Measurements from ENCODE around the gene ISCU. TPM values are rescaled to one million over a fixed set of nuclear protein-coding genes. Genes with fewer than 3 reads are reported as not detected.

Gene ISCU
- total and polyA plus RNA-seq, 2 of the 8 experiments (the other 6 are each of a cell fraction or from before 2014, with no cell fraction given), result 72.1 to 78.1 TPM

- Histone ChIP-seq H3K79me2 (ENCODE audit: control insufficient read depth in 1 of 2, insufficient read depth in 2 of 2, low read length in 2 of 2) (peaks cover 44 to 75% of the 10 kb centered on the region in 2 experiments), H2BK20ac (ENCODE audit: low read length) (no peak overlapping the region), H3K4me1 (replicated peaks in 1 of 4; ENCODE audit: control insufficient read depth in 3 of 4, insufficient read depth in 4 of 4, low read length in 3 of 4) (peaks cover 0 to 4% (median 0%) of the 10 kb centered on the region in 4 experiments; a peak in 1 of 7 replicates), H3K9ac (replicated peaks in 1 of 4; ENCODE audit: extremely low read depth in 1 of 4, low read depth in 3 of 4, low read length in 3 of 4) (peak overlapping the region in 3 of 4 experiments; percentile 65 to 100 (median 100); a peak in 4 of 7 replicates), H2BK12ac (ENCODE audit: low read depth, low read length) (0 out of 2 replicates have a peak overlapping the region, but pooled peaks have one; percentile 32), H3K4me3 (ENCODE audit: extremely low read depth in 1 of 4, insufficient read depth in 2 of 4, low read depth in 3 of 4, low read length in 4 of 4) (peak overlapping the region; percentile 84 to 100 (median 94); a peak in 7 of 8 replicates), H3K4ac (replicated peaks; ENCODE audit: insufficient read length, low read depth, low read length) (no peak overlapping the region), H3K18ac (ENCODE audit: extremely low read depth, low read length) (no peak overlapping the region), H2BK120ac (replicated peaks; ENCODE audit: low read depth, low read length) (no peak overlapping the region), H4K8ac (ENCODE audit: extremely low read depth, insufficient read depth, low read length) (no peak overlapping the region; the same call in 1 of the 2 replicates), H3K23ac (ENCODE audit: insufficient read length) (no peak overlapping the region), H2AFZ (ENCODE audit: low read length) (no peak overlapping the region), H3K23me2 (ENCODE audit: low read depth, low read length) (peaks cover 20% of the 10 kb centered on the region), H4K91ac (replicated peaks; ENCODE audit: insufficient read length, low read length) (no peak overlapping the region), H2AK5ac (ENCODE audit: low read depth, low read length) (no peak overlapping the region), H3K36me3 (ENCODE audit: control insufficient read depth in 2 of 4, insufficient read depth in 4 of 4, low read length in 3 of 4) (peaks cover 5 to 29% (median 7%) of the 10 kb centered on the region in 4 experiments), H3K27me3 (replicated peaks in 1 of 4; ENCODE audit: control insufficient read depth in 3 of 4, extremely low read depth in 1 of 4, insufficient read depth in 3 of 4, low read length in 3 of 4) (no peaks in the 10 kb centered on the region), H3K56ac (replicated peaks; ENCODE audit: insufficient read length, low read depth, low read length) (no peak overlapping the region), H2BK5ac (ENCODE audit: low read depth, low read length) (no peak overlapping the region; the same call in 1 of the 2 replicates), H3K27ac (ENCODE audit: low read depth, low read length) (no peak overlapping the region), H2BK15ac (ENCODE audit: low read length) (no peak overlapping the region), H3K4me2 (ENCODE audit: insufficient read depth in 1 of 2, low read depth in 2 of 2, low read length in 2 of 2) (peak overlapping the region; percentile 94 to 99), H4K5ac (ENCODE audit: insufficient read length, low read depth, low read length) (no peak overlapping the region), H4K20me1 (replicated peaks in 1 of 2; ENCODE audit: control insufficient read depth in 1 of 2, insufficient read depth in 2 of 2, low read length in 2 of 2) (peaks cover 13 to 20% of the 10 kb centered on the region in 2 experiments), H3K9me3 (ENCODE audit: insufficient read depth in 2 of 2, low read depth in 1 of 2, low read length in 1 of 2) (no peaks in the 10 kb centered on the region), H3K79me1 (ENCODE audit: low read depth, low read length) (peaks cover 2% of the 10 kb centered on the region; the same call in 1 of the 2 replicates), H3K14ac (ENCODE audit: insufficient read length) (no peak overlapping the region)
- TF ChIP-seq POLR2AphosphoS5 (IDR thresholded peaks at IDR 0.05; ENCODE audit: low read depth, low read length), result 0 out of 2 replicates have a peak, but pooled peaks have one; percentile 15
- TF ChIP-seq TAF1 (IDR thresholded peaks at IDR 0.05; ENCODE audit: low read depth, low read length), result no peak
- 87% methylated on average over 3 of the region's 3 CpGs; no CpG with 5 or more reads in 1 of the 2 experiments for WGBS, 2 experiments (ENCODE audit: extremely low coverage in 1 of 2, insufficient coverage in 1 of 2, insufficient read length in 1 of 2, insufficient replicate concordance in 2 of 2, low coverage in 1 of 2, low lambda C conversion rate in 2 of 2, missing lambda C conversion rate in 1 of 2)
- DNase-seq (ENCODE audit: low read depth in 1 of 2, low spot score in 2 of 2) (no peak), FAIRE-seq (no peak)
- POLR2A ChIA-PET (ENCODE audit: partially characterized antibody), result interaction anchor here (1.3 to 4.3 kb wide), 5 partner anchors 10 to 79 kb away, joined by 5 to 40 read pairs (median 6); no protein-coding TSS in a partner anchor
- CTCF ChIA-PET (ENCODE audit: partially characterized antibody), result interaction anchor here (0.7 to 24.3 kb wide), 3 partner anchors 54 to 897 kb away, joined by 3 to 523 read pairs (median 4); no protein-coding TSS in a partner anchor
Measured at GRCh38 chr12:108559748-108560147, 2.6 kb upstream of the ISCU start.

All from H1 (cell line).